HTERT RPE-1 (cell line): ENCODE measurements around the gene AHDC1.

Source experiments
- in situ Hi-C: fragments of 300-500 bp; cut with MboI; formaldehyde crosslinking; loops from 4 replicates; pipeline ENCODE4 v1.14.3; 2020; ENCODE audit warnings: low sequenced_read_pairs

Gene AHDC1

DNA sequence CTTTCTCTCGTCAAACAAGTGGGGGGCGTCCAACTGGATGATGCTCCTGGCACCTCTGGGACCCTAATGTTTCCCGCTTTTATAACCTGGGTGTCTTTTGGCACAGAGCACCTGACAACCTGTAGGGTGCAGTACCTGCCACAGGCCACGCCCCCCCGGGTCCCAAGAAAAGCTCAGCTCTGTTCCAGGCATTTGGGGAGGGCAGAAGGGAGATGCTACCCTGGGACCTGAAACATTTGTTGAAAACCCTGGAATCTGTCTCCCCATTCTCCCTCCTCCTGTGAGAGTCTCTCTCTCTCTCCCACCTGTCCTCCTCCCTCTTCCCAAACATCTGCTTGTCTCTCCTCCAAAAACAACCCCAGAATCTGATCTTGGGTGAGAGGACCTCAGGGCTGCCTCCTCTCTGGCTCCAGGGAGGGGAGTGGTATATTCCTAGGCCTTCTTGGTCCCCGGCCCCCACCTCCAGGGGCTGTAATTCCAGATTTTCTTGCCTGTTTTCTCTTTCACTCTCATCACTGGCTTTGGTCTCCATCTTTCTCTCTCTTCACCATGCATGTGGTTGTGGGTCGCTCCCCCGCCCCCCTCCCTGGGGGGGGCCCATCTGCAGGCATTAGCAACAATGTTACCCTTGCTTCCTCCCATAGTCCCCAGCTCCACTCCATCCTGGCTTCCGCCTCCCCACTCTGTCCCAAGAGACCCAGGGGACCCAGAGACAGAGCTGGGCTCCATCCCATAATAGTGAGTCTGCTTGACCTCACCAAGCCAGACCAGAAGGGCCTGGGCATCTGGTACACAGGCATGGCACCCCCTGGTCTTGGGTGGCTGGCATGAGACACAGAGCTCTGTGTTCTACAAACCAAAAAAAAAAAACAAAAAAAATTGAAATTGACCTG lies 4.1 kb downstream of the AHDC1 start:
- in situ Hi-C loops = no loop called here

GRCh38 chr1:27598902-27599528 lies 4.9 kb downstream of the AHDC1 start:
- in situ Hi-C loops = no loop called here

GRCh38 chr1:27598295-27598687 lies 5.7 kb downstream of the AHDC1 start:
- in situ Hi-C loops = no loop called here

DNA sequence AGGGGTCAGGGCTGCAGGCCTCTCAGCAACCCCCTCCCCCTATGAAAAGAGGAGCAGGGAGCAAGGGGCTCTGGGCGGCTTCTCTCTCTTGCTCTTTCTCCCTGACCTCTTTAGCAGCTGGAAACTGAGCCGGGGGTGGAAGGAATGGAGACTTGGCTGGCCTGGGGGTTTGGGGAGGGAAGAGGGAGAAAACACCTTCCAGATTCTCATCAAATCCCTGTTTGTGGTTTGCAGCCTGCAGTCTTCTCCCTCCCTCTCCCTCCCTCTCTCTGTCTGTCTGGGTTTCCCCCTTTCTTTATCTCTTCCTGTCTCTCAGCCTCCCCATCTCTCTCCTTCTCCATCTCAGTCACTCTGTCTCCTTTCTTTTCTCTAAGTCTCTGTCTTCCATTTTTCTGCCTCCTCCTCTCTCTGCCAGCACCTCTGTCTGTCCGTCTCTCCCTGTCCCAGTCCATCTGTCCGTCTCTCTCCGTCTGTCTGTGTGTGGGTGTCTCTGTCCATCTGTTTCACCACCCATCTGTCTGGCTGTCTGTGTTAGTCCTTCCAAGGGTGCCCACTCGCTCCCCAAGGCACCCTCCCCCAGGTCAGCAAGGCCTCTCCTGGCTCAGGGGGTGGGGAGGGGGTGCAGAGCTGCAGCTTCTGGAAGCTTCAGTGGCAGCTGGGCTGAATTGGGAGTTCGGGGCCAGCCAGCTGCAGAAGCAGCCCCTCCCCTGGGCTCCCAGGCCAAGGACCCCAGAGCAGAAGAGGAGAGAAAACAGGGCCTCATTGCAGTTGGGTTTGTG lies 6.2 kb downstream of the AHDC1 start:
- in situ Hi-C loops = no loop called here

DNA sequence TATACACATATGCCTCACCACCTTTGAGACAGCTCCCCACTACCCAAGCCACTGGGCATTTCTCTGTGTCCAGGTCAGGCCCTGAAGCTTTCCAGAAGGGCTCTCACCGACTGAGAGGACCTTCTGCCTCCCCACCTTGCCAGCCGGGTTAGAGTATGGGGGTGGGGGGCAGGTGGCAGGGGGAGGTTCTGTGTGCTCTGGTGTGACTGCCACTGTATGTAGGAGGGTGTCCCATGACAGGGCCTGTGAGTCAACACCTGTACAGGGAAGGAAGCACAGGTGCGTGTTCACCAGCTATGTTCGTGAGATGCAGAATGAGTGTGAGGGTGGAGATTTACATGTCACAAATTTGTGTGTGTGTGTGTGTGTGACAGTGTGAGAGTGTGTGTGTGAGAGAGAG lies 7.0 kb downstream of the AHDC1 start:
- in situ Hi-C loops = no loop called here

GRCh38 chr1:27596261-27596660 lies 7.7 kb downstream of the AHDC1 start:
- in situ Hi-C loops = no loop called here

DNA sequence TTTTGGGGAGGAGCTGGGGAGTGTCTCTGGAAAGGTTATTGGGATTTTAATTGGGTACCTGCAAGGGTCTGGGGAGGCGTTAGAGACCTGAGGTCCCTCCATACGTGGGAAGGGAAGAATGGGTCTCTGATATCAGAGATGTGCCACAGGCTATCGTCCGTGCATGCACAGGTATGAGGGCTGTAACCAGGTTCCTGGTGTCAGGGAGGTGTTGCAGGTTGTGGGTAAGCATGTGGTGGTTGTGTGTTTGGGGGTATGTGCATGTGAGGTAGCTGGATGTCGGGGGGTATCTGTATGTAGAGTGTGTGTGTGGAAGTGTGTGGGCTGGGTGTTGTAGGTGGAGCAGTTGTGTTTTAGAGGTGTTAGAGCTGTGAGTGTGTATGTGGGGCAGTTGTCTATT lies 8.3 kb downstream of the AHDC1 start:
- in situ Hi-C loops = no loop called here

- in situ Hi-C loops = no loop called here
Measured at GRCh38 chr1:27594564-27595510, 9.1 kb downstream of the AHDC1 start.

- in situ Hi-C loops = no loop called here
Measured at GRCh38 chr1:27593678-27594563, 10.0 kb downstream of the AHDC1 start.

GRCh38 chr1:27592931-27593677 lies 10.8 kb downstream of the AHDC1 start:
- in situ Hi-C loops = no loop called here

GRCh38 chr1:27592232-27592930 lies 11.6 kb downstream of the AHDC1 start:
- in situ Hi-C loops = no loop called here

DNA sequence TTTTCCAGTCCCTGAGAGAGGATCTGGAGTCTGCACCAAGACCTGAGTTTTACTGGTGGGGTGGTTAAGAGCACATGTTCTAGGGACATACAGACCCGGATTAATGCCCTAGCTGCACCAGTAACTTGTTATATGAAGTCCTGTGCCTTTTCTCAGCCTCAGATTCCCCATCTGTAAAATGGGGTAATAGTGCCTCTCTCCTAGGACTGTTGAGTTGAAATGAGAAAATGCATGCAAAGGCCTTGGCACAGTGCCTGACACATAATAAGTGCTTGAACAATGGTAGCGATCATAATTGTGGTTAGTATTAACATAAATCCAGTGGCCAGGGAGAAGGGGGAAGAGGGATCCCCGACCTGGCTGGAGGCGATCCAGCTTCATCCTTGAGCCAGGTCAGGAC lies 12.3 kb downstream of the AHDC1 start:
- in situ Hi-C loops = no loop called here

GRCh38 chr1:27590917-27591508 lies 12.9 kb downstream of the AHDC1 start:
- in situ Hi-C loops = no loop called here

- in situ Hi-C loops = no loop called here
Measured at GRCh38 chr1:27589841-27590426, 14.0 kb downstream of the AHDC1 start.

DNA sequence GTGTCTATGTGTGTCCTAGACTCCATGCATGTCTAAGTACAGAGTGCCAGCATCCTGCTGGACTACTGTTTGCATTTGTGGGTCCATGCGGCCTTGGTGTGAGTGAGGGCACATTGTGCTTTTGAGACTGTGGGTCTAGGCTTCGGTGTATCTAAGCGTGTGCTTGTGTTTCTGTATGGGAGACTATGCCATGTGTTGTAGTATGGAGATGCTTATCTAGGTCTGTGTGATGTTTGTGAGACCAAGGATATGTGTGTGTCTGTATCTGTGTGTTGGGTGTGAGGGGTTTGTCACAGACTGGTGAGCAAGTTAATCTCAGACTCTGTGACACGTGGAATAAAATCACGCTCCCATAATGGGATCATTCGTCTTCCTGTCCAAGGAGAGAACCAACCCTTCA lies 14.5 kb downstream of the AHDC1 start:
- in situ Hi-C loops = no loop called here

GRCh38 chr1:27588256-27589232 lies 15.4 kb downstream of the AHDC1 start:
- in situ Hi-C loops = no loop called here
